Measurements from ENCODE around the gene PSMD1. TPM values are rescaled to one million over a fixed set of nuclear protein-coding genes. Genes with fewer than 3 reads are reported as not detected.

PSMD1 gene
- total RNA-seq, 1 donor from 2014 or later = 108 TPM

GRCh38 chr2:231010201-231010730 lies 46.4 kb upstream of the PSMD1 start:
- Mint-ChIP-seq H3K27me3 (ENCODE audit: low read depth) (peaks cover 34% of the 10 kb centered on the region), H3K9me3 (ENCODE audit: low read depth) (peaks cover 3% of the 10 kb centered on the region), H3K27ac (ENCODE audit: unreplicated experiment) (no peak overlapping the region), H3K4me1 (ENCODE audit: low read depth) (no peaks in the 10 kb centered on the region), H3K4me3 (ENCODE audit: unreplicated experiment) (no peak overlapping the region), H3K36me3 (ENCODE audit: low read depth) (no peaks in the 10 kb centered on the region)
- DNase-seq (ENCODE audit: low spot score) = no peak
- no peak for TF ChIP-seq CTCF (IDR thresholded peaks at IDR 0.05)

GRCh38 chr2:231011526-231011925 lies 45.1 kb upstream of the PSMD1 start:
- DNase-seq (ENCODE audit: low spot score) = no peak
- H3K36me3 Mint-ChIP-seq (ENCODE audit: low read depth) = no peaks in the 10 kb centered on the region
- no peaks in the 10 kb centered on the region for H3K4me1 Mint-ChIP-seq (ENCODE audit: low read depth)
- no peak for TF ChIP-seq CTCF (IDR thresholded peaks at IDR 0.05)
- no peak overlapping the region for H3K4me3 Mint-ChIP-seq (ENCODE audit: unreplicated experiment)
- H3K9me3 Mint-ChIP-seq (ENCODE audit: low read depth) = no peaks in the 10 kb centered on the region
- H3K27ac Mint-ChIP-seq (ENCODE audit: unreplicated experiment) = no peak overlapping the region
- H3K27me3 Mint-ChIP-seq (ENCODE audit: low read depth) = peaks cover 34% of the 10 kb centered on the region

GRCh38 chr2:231012463-231012862 lies 44.2 kb upstream of the PSMD1 start:
- no peaks in the 10 kb centered on the region for H3K36me3 Mint-ChIP-seq (ENCODE audit: low read depth)
- H3K4me3 Mint-ChIP-seq (ENCODE audit: unreplicated experiment) = no peak overlapping the region
- no peak overlapping the region for H3K27ac Mint-ChIP-seq (ENCODE audit: unreplicated experiment)

GRCh38 chr2:231013820-231014219 lies 42.8 kb upstream of the PSMD1 start:
- no peak overlapping the region for H3K27ac Mint-ChIP-seq (ENCODE audit: unreplicated experiment)
- TF ChIP-seq CTCF (IDR thresholded peaks at IDR 0.05) = no peak
- H3K36me3 Mint-ChIP-seq (ENCODE audit: low read depth) = no peaks in the 10 kb centered on the region
- no peaks in the 10 kb centered on the region for H3K4me1 Mint-ChIP-seq (ENCODE audit: low read depth)
- H3K27me3 Mint-ChIP-seq (ENCODE audit: low read depth) = peaks cover 29% of the 10 kb centered on the region
- no peak for DNase-seq (ENCODE audit: low spot score)
- no peaks in the 10 kb centered on the region for H3K9me3 Mint-ChIP-seq (ENCODE audit: low read depth)
- H3K4me3 Mint-ChIP-seq (ENCODE audit: unreplicated experiment) = no peak overlapping the region

More at GRCh38 chr2:231012463-231012862, 44.2 kb upstream of the PSMD1 start:
- DNase-seq (ENCODE audit: low spot score) = no peak
- peaks cover 33% of the 10 kb centered on the region for H3K27me3 Mint-ChIP-seq (ENCODE audit: low read depth)
- no peak for TF ChIP-seq CTCF (IDR thresholded peaks at IDR 0.05)
- no peaks in the 10 kb centered on the region for H3K9me3 Mint-ChIP-seq (ENCODE audit: low read depth)
- no peaks in the 10 kb centered on the region for H3K4me1 Mint-ChIP-seq (ENCODE audit: low read depth)

GRCh38 chr2:231015478-231015877 lies 41.2 kb upstream of the PSMD1 start:
- H3K9me3 Mint-ChIP-seq (ENCODE audit: low read depth) = no peaks in the 10 kb centered on the region
- H3K36me3 Mint-ChIP-seq (ENCODE audit: low read depth) = no peaks in the 10 kb centered on the region
- no peak overlapping the region for H3K4me3 Mint-ChIP-seq (ENCODE audit: unreplicated experiment)
- TF ChIP-seq CTCF (IDR thresholded peaks at IDR 0.05) = no peak
- H3K27me3 Mint-ChIP-seq (ENCODE audit: low read depth) = peaks cover 18% of the 10 kb centered on the region
- H3K27ac Mint-ChIP-seq (ENCODE audit: unreplicated experiment) = no peak overlapping the region
- H3K4me1 Mint-ChIP-seq (ENCODE audit: low read depth) = no peaks in the 10 kb centered on the region
- DNase-seq (ENCODE audit: low spot score) = no peak
